ENCODE results near the gene ITPR3.

Gene ITPR3

DNA sequence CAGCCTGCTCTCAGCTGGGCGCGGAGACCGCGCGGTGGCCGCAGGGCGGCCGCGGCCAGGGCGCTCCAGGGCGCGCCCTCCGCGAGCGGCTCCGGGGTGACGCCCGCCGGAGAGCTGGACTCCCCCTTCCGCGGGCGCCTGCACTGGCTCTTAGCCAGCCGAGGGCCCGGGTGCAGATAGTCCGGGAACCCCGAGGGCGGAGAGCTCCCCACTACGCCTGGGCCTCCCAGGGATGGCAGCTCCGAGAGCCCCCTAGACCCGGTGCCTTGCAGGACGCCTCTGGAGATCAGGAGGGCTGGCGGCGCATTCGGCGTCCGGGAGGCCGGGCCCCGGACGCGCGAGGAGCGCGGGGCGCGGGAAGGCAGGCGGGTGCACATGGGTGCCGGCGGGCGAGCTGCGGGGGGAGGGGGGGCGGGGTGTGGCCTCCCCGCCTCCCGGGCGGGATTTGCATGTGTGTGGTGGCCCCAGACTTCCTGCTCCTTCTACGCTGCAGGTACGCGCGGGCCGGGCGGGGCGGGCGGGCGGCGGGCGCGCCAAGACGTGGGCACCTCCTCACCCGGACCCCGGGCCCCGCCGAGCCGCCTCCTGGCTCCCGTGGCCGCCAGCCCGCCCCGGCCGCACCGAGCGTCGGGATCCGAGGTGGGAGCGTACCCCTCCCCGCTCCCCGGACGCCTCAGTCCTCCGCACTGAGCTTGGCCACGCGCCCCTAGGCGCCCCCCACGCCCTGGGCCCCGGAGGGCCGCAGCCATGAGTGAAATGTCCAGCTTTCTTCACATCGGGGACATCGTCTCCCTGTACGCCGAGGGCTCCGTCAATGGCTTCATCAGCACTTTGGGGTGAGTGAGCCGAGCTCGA is at the start of gene ITPR3:
Gene ITPR3 (plus strand): TSS at position 467 of the 855 bp plus-strand sequence. CDS start 281 bp downstream, at position 748.
- peak; percentile 89 for DNase-seq

DNA sequence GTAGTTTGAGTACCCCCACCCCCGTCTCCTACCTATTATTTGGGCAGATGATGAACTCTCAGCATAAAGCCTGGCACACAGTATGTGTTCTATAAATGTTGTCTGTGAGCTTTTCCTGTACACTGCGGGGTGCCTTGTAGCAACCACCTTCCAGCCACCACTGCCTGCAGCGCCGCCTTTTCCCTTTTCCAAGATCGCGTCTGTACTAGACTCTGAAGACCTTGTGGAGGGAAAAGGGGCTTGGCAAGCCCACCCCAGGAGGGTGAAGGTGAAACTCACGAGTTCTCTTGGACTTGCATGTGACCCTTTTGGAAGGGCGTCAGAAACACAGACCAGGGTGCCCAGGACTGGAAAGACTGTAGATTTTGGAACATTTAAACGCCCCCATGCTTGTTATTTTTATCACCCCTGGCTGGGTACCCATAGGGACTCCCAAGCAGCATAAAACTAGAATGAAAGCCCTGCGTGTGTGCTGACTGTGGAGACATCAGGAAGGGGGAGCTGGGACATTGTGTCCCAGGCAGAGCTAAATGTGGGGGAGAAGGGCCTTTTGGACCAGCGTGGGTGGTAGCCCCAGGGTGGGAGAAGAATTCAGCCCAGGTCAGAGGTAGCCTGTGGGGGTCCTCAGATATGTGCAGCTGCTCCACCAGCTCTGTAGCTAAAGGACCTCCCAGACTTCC is 49.3 kb upstream of the ITPR3 start:
- DNase-seq, result no peak

- DNase-seq, result no peak
These were observed 45.9 kb upstream of the ITPR3 start for GRCh38 chr6:33575211-33575610.

GRCh38 chr6:33576668-33577067 is 44.5 kb upstream of the ITPR3 start:
- no peak for DNase-seq

DNA sequence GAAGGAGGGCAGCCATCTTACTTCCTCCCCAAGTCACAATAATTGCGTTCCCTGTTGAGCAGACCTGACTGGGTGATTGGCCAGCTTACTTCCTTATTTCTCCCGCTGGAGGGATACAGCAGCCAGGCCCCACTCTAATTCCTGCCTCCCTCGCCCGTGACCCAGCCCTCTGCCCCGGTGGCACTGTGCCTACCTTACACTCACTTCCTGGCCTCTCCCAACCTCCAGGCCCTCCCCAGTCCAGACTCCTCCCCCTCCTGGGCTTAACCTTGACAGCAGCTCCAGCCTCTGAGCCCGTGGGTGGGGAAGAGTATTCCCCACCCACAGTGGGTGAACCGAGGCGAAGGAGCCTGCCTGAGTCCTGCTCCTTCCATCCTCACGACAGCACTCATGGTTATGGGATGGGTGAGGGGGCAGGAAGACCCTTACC is 44.0 kb upstream of the ITPR3 start:
- no peak for DNase-seq

- DNase-seq, result no peak
These were observed 43.4 kb upstream of the ITPR3 start for GRCh38 chr6:33577718-33578117.

GRCh38 chr6:33578164-33578563 is 43.0 kb upstream of the ITPR3 start:
- DNase-seq, result no peak

GRCh38 chr6:33578588-33579011 is 42.5 kb upstream of the ITPR3 start:
- DNase-seq, result no peak

DNA sequence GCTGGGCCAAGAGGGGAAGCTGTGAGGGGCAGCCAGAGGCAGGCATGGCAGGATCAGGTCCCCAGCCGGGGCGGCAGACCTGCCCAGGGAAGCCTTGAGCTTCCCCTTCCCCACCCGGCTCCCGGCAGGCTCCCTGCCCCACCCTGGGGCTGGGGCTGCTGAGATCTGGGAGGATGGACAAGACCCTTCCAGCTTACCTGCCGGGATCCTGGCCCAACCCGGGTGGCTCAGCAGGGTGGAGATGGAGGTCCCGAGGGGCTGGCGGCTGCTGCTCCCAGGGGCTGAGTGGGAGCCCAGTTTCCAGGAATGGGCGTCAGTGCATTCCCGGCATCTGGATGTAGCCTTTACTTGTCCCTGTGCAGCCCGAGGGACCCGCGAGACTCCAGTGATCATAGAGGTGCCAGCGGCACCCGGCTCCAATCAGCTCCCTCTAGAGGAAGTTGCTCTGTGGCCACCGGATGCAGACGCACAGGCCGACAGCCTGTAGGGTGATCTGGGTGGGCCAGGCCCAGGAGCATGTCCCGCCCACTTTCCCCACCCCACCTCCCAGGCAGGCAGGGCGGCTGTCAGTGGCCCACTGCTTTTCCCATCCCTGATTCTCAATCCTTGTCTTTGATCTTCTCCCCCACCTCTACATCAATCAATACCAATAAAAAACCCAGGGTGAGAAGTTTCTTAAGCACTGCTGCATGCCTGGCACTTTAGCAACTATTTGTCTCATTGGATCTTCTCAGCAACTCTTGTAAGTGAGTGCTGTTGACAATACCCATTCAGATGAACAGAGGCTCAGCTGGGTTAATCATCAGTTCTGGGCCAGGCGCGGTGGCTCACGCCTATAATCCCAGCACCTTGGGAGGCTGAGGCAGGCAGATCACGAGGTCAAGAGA is 41.1 kb upstream of the ITPR3 start, which contains the start of gene BAK1:
Gene BAK1 (minus strand): TSS at position 449 of the 887 bp plus-strand sequence. CDS start 2,672 bp downstream, outside the sequence.
- peak; percentile 96 for DNase-seq

DNA sequence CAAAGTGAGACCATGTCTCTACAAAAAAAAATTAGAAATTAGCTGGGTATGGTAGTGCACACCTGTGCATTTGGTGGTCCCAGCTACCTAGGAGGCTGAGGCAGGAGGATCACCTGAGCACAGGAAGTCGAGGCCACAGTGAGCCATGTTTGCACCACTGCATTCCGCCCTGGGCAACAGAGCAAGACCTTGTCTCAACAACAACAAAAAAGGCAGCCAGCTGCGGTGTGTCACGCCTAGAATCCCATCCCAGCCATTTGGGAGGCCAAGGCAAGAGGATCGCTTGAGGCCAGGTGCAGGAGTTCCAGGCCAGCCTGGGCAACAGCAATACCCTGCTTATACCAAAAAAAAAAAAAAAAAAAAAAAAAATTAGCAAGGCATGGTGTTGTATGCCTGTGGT is 39.9 kb upstream of the ITPR3 start:
- no peak for DNase-seq

DNA sequence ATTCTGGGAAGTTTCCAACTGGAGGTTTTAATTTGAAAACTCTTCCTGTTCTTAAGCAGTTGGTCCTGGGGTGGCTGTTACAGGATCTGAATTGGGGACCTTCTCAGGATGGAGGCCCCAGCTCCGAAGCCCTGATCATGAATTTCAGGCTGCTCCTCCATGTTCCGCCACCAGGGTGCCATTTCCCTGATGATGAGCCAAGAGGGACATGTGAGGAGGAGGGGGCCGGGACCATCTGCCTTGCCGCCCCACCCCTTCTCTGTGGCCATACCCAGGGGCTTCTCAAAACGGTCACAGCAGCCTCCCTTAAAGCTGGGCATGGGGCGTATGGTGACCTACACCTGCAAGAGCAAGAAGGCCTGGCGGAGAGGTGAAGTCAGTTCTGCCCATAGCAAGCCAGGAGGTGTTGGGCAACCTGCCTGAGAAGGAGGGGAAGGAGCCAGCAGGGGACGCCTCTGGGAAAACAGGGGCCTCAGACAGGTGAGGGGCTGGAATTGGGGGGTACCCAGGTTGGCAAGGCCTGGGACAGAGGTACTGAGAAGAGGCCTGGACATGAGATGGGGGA is 37.4 kb upstream of the ITPR3 start:
- peak; percentile 40 for DNase-seq

DNA sequence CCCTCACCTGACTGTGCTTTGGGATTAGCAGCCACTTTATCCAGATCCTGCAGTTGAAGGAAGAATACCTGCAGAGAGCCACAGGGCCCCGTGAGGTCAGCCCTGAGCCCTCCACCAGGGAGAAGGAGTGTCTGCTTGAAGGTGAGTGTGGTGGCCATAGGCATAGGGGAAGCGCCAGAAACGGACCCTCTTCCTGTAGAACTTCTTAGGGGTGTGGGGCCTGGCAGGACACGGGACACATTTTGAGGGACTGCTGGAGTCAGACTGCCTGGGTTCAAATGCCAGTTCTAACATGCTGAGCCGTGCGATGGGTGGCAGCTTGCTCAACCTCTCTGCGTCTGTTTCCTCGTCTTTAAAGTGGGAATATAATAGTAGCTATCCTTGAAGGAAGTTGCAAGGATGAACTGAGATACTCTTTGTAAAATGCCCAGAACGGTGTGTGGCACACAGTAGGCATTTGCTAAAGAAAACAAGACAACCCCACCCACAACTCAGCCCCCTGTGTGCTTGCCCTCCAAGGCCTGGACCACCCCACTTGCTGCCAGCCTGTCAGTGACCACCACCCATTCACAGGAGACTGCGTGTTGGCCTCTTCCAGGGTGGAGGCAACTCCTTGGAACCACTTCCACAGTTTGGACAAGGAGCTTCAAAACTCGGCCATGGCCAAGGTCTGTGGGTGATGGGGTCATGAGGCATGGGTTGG is 36.3 kb upstream of the ITPR3 start:
- no peak for DNase-seq

DNA sequence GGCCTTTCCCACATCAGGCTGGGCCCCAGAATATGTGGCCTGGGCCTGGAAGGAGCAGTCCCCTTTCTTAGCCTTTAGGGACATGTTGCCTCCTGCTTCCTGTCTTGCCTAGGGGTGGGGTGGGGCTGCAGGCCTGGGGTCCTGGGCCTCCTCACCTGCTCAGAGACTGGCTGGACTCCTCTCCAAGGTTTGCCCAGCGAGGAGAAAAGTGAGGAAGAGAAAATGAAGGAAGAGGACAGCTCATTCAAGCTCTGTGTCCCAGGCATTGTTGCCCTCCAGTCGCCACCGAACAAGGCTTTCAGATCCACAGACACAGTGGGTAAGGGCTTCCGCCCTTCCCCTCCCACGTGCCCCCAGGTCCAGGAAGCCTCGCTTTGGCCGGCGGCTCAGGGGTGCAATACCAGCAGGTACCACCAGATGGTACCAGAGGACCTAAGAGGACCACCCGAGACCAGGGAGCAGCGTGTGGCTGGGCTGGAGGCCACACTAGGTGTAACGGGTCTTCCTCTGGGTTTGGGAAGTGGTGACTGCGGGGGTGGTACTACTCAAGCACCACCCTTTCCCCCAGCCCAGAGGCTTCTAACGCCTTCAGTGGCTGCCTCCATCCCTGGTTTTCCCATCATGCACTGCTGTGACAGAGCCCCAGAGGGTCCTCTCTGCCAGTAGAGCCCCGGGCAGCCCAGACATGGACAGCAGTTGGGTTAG is 35.6 kb upstream of the ITPR3 start:
- peak; percentile 88 for DNase-seq

DNA sequence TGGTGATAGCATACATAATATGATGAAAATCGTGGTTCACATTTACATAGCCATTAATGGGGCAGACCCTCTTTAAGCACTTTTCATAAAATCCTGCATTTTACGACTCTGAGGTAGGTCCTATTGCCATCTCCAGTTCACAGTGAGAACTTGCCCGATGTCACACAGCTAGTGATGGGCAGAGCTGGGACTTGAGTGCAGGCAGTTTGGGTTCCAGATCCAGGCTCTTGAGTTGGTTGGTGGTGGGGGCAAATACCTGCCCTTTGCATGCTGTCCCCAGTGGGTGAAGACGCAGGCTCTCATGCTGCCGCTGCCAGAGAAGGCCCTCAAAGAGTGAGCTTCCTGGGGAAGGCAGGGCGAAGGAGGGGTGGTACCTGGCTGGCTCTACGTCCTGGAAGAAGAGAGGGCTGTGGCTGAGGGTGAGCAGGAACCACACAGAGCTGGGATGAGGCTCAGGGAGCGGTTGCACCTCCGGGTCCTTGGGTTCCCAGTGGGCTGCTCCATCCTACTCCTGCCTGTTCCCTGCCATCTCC is 34.9 kb upstream of the ITPR3 start:
- DNase-seq, result peak; percentile 39

DNA sequence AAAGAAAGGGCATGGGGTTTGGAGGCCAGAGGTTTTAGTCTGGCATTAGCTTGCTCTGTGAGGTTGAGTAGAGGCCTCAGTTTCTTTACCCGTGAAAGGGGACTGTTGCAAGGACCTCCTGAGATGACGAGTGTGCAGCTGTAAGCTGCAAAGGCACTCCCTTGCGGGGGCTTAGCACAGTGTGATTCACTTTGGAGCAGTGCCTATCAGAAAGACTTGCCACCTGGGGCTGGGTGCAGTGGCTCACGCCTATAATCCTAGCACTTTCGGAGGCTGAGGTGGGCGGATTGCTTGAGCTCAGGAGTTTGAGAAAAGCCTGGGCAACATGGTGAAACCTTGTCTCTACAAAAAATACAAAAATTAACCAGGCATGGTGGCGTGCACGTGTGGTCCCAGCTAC is 33.6 kb upstream of the ITPR3 start:
- DNase-seq, result no peak

- no peak for DNase-seq
These were observed 32.2 kb upstream of the ITPR3 start for GRCh38 chr6:33588894-33589293.

- DNase-seq, result no peak
These were observed 31.8 kb upstream of the ITPR3 start for GRCh38 chr6:33589392-33589730.

- peak; percentile 94 for DNase-seq
These were observed 31.2 kb upstream of the ITPR3 start for GRCh38 chr6:33589731-33590530.

- peak; percentile 63 for DNase-seq
These were observed 30.5 kb upstream of the ITPR3 start for GRCh38 chr6:33590531-33591198.

Measured in DMS53 (cell line).